RWPE2 (cell line): Measurements from ENCODE around the gene ELAVL2.
A peak's percentile ranks its signal among the peaks of the same experiment; 100 is the strongest.

Experiments
- ATAC-seq: fragments of 200-7000 bp; cut with Tn5 transposase; 3 replicates; pipeline ENCODE4 v1.9.1; 2021; ENCODE audit warnings: low read depth
- DNase-seq: peaks from one replicate; pipeline ENCODE4 v3.0.0-alpha.2; 2020; ENCODE audit warnings: low spot score
- H3K27ac ChIP-seq: fragments of 450-650 bp; 2 replicates; pipeline ENCODE4 v1.5.1; 2017; ENCODE audit warnings: mild to moderate bottlenecking; ENCODE audit not compliant: poor library complexity, severe bottlenecking
- H3K27me3 ChIP-seq: fragments of 250-450 bp; sonication (Bioruptor Pico); 2 replicates; pipeline ENCODE4 v1.5.1; 2021; ENCODE audit warnings: mild to moderate bottlenecking, moderate library complexity; ENCODE audit not compliant: insufficient read depth, poor library complexity, severe bottlenecking
- H3K36me3 ChIP-seq: fragments of 250-450 bp; sonication (Bioruptor Pico); 2 replicates; pipeline ENCODE4 v1.5.1; 2020; ENCODE audit warnings: low read depth, mild to moderate bottlenecking, moderate library complexity
- H3K4me1 ChIP-seq: fragments of 250-450 bp; sonication (Bioruptor Pico); 2 replicates; pipeline ENCODE4 v1.5.1; 2021; ENCODE audit warnings: mild to moderate bottlenecking, moderate library complexity; ENCODE audit not compliant: insufficient read depth, poor library complexity, severe bottlenecking
- H3K4me3 ChIP-seq: fragments of 250-450 bp; sonication (Bioruptor Pico); 2 replicates; pipeline ENCODE4 v1.5.1; 2021; ENCODE audit warnings: mild to moderate bottlenecking, moderate library complexity; ENCODE audit not compliant: severe bottlenecking
- H3K9me3 ChIP-seq: fragments of 250-450 bp; sonication (Bioruptor Pico); 2 replicates; pipeline ENCODE4 v1.5.1; 2021; ENCODE audit warnings: mild to moderate bottlenecking, moderate library complexity; ENCODE audit not compliant: severe bottlenecking
- TF ChIP-seq, protein P1 (sequence below): fragments of 450-650 bp; IDR thresholded peaks from one replicate; pipeline ENCODE4 v1.5.1; 2017; ENCODE audit warnings: mild to moderate bottlenecking, moderate library complexity; ENCODE audit not compliant: poor library complexity, severe bottlenecking

Gene ELAVL2

DNA sequence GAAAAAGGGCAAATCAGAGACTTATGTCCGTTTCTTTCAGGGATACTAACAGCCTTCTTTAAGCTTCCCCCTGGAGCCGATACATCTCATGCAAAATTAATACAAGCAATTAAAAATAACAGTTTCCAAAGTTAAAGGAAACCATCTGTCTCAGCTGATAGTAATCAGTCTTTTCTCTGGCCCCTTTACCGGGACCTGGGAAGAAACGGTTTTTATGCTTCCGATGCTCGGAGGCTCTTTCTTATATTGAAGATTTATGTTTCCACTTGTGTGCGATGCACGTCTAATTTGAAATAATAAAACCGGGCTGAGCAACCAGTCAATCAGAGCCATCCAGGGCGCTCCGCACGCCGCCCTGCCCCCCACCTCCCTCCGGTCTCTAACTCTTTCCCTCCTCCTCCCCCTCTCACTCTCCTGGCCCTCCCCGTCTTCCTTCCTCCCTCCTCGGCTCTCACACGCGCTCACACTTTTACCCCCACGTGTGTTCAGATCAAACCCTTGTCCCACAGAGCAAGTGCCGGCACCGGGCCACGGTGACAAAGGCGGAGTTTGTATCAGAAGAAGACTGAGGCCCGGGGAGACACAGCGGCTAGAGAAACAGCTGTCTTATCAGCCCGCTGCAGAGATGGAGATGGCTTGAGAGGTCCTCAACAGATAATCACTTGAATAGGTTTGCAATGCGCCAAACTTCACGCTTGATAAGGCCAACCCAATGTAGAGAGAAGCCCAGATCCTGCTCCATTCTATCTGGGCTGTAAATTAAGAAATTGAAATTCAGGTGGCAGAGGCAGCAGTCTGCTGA lies 5.1 kb upstream of the ELAVL2 start:
- H3K36me3 ChIP-seq: no peaks in the 10 kb centered on the region
- TF ChIP-seq, protein P1, sequence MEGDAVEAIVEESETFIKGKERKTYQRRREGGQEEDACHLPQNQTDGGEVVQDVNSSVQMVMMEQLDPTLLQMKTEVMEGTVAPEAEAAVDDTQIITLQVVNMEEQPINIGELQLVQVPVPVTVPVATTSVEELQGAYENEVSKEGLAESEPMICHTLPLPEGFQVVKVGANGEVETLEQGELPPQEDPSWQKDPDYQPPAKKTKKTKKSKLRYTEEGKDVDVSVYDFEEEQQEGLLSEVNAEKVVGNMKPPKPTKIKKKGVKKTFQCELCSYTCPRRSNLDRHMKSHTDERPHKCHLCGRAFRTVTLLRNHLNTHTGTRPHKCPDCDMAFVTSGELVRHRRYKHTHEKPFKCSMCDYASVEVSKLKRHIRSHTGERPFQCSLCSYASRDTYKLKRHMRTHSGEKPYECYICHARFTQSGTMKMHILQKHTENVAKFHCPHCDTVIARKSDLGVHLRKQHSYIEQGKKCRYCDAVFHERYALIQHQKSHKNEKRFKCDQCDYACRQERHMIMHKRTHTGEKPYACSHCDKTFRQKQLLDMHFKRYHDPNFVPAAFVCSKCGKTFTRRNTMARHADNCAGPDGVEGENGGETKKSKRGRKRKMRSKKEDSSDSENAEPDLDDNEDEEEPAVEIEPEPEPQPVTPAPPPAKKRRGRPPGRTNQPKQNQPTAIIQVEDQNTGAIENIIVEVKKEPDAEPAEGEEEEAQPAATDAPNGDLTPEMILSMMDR: no peak
- no peak overlapping the region for H3K27ac ChIP-seq
- no peaks in the 10 kb centered on the region for H3K9me3 ChIP-seq
- DNase-seq (no peak), ATAC-seq (no peak)
- H3K4me3 ChIP-seq: no peak overlapping the region
- peaks cover 70% of the 10 kb centered on the region for H3K27me3 ChIP-seq
- H3K4me1 ChIP-seq: no peaks in the 10 kb centered on the region

DNA sequence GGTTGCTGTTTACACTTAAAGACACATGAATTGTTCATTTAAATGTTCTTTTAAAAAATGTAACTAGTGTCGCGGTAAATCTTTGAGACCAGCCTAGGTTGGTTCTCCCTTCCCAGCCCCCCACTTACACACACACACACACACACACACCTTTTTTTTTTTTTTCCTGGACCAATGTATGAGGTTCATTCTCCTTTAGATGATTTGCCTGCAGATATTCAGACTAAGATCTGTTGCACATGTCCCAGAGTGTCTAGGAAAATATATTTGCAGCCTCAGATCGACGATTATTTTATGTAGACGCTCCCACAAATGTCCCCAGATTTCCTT lies 4.4 kb upstream of the ELAVL2 start:
- TF ChIP-seq, protein P1: no peak

DNA sequence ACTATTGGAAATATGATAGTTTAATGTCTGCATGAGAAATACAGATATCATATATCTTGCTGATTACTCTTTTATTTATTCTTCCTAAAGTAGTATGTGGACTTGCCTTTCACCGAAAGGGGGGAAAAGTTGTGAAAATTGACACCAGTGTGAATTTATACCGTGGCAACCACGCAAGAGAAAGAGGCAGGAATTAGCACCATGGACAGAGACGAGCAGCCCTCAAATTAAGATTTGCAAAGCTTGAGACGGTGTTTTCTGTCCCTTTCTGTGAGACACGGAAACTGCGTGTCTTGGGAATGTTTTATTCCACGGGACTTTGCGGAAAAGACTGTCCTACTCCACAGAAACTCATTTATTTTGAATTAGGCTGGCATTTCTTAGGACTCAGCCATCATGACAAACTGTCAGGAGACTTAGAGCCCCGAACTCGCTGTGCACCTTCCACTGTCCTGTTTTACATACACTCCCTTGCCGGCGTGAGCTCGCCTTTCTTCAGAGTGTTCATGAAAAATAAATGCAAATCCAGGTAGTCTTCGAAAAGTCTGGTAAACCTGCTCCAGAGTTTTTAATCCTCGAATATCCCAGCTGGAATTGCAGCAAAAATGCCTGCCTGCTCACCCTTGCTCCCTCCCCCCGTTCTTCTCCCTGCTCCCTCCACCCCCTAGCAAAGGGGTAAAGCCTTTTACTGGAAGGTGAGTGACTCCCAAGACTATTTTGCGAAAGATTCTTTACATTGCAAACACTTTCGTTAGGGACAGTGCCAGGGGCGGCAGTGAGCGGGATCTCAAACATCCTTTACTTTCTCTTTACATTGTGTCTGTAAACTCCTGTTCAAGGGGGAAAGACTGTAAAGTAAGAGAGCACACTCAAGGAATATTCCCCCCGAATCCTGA lies 3.8 kb upstream of the ELAVL2 start:
- TF ChIP-seq, protein P1: no peak
- ATAC-seq: no peak
- H3K4me1 ChIP-seq: no peaks in the 10 kb centered on the region
- H3K4me3 ChIP-seq: no peak overlapping the region
- no peak for DNase-seq
- no peaks in the 10 kb centered on the region for H3K9me3 ChIP-seq
- H3K27ac ChIP-seq: no peak overlapping the region
- H3K36me3 ChIP-seq: no peaks in the 10 kb centered on the region
- H3K27me3 ChIP-seq: peaks cover 62% of the 10 kb centered on the region

More for the DNA sequence above, 4.4 kb upstream of the ELAVL2 start:
- no peak for DNase-seq
- Histone ChIP-seq H3K4me1 (no peaks in the 10 kb centered on the region), H3K27me3 (peaks cover 68% of the 10 kb centered on the region), H3K9me3 (no peaks in the 10 kb centered on the region), H3K27ac (no peak overlapping the region), H3K36me3 (no peaks in the 10 kb centered on the region), H3K4me3 (no peak overlapping the region)
- ATAC-seq: no peak

DNA sequence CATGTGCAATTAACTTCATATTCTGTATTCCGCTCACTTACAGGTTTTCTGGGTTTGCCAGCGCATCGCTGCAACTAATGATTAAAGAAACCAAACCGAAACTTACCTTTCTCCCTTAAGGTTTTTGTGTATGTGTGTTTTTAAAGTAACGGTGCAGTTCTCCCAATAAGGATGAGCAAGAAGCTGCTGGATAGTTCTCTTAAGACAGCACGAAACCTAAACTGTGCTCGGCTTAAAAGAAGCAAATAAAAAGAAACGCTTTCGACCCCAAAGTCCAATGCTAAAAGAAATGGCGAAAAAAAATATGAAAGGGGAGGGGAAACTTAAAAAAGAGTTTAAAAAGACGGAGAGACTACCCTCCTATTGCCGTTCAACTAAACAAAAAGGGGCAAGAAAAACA lies 340 bp downstream of the ELAVL2 start:
- ATAC-seq (no peak), DNase-seq (no peak)
- H3K36me3 ChIP-seq: no peaks in the 10 kb centered on the region
- peak overlapping the region; percentile 42 for H3K4me3 ChIP-seq
- TF ChIP-seq, protein P1: no peak
- no peak overlapping the region for H3K27ac ChIP-seq
- H3K27me3 ChIP-seq: peaks cover 21% of the 10 kb centered on the region
- H3K9me3 ChIP-seq: no peaks in the 10 kb centered on the region
- H3K4me1 ChIP-seq: no peaks in the 10 kb centered on the region
